Cardiac muscle cell (in vitro differentiated cells and primary cell): ENCODE measurements around the gene NCMAP. TPM values are rescaled to one million over a fixed set of nuclear protein-coding genes. Genes with fewer than 3 reads are reported as not detected.

Experiments used
- DNase-seq, 2 donors: peaks; one replicate each; pipeline versions ENCODE4 v3.0.0 to v3.0.0-alpha.2; 2010 to 2017; ENCODE audit warnings: low read depth in 1 of 2, low spot score in 1 of 2
- H3K27ac ChIP-seq: fragments of 200-600 bp; sonication (generic); 2 replicates; pipeline ENCODE4 v1.5.1; 2016
- H3K27me3 ChIP-seq: fragments of 200-600 bp; sonication (generic); 2 replicates; pipeline ENCODE4 v1.6.0; 2016; ENCODE audit warnings: control low read depth
- H3K36me3 ChIP-seq: fragments of 200-600 bp; sonication (generic); 2 replicates; pipeline ENCODE4 v1.5.1; 2016; ENCODE audit warnings: control low read depth
- H3K4me1 ChIP-seq: fragments of 200-600 bp; sonication (generic); 2 replicates; pipeline ENCODE4 v1.8.1; 2017; ENCODE audit warnings: low read depth, mild to moderate bottlenecking, mixed run types
- H3K4me3 ChIP-seq: fragments of 200-600 bp; sonication (generic); 2 replicates; pipeline ENCODE4 v1.5.1; 2016; ENCODE audit warnings: mild to moderate bottlenecking
- H3K9me3 ChIP-seq: fragments of 200-600 bp; sonication (generic); 2 replicates; pipeline ENCODE4 v1.5.1; 2017; ENCODE audit warnings: low read depth, mild to moderate bottlenecking, control low read depth
- polyA plus RNA-seq: library from polyadenylated mRNA; unstranded; fragments of >200 nt; fragmentation: Nextera tagmentation; extraction: Ambion mirVana; gene quantifications from 2 replicates; pipeline ENCODE4 v1.2.1, GENCODE V29; 2016
- total RNA-seq: library from RNA; depleted of rRNA; stranded (reverse); fragments of >200 nt; gene quantifications from 2 replicates; pipeline ENCODE4 v1.2.3, GENCODE V29; 2016
- TF ChIP-seq, protein P1 (sequence below): IDR thresholded peaks from 2 replicates; pipeline ENCODE4 v1.5.1; 2012; ENCODE audit warnings: low read depth, mild to moderate bottlenecking, low read length

The NCMAP gene
- total and polyA plus RNA-seq, 2 experiments from 2014 or later = not detected

DNA sequence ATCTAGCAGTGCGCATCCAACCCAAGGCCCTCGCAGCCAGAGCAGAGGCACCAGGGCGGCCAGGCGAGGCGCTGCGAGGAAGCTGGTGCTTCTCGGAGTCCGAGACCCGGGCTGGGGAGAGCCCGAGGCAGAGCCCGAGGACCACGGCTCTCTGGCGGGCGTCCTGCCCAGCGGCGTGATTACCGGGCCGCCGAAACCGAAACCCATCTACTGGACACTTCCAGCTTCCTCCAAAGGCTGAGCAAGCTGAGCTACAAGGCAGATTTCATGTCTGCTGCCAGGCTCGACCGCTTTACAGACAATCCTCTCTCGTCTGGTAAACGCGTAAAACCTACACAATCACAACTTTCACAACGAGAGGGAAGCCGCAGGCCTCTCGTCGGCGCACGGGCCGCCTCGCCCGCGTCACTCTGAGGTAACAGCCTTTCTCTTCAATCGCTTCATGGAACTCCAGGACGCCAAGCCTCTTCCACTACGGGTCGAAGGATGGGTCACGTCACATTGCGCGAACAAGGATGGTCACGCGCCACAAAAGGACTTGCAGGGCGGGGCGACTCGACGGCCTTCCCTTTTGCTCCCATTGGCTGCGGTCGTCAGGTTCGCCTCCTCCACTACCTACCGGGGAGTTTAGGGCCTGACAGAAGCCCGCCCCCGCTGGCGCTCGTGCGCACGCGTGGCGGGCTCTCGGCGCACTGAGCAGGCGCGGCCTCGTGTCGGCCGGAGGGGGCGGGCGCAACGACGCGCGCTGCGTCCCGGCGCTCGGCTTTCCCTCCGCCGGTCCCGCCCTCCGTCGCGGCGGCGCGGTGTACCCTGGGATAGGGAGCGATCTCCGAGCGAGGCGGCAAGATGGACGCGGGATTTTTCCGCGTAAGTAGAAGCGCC lies 86.8 kb downstream of the NCMAP start, which contains the start of gene SRRM1:
SRRM1 (plus strand) TSS at position 822 of the 882 bp plus-strand sequence; CDS start at position 847, 25 bp downstream.
- peak within 1 kb of the TSS; percentile 90 for H3K4me3 ChIP-seq
- H3K36me3 ChIP-seq = peaks cover 18% of the 10 kb centered on the region
- no peaks in the 10 kb centered on the region for H3K9me3 ChIP-seq
- no peaks in the 10 kb centered on the region for H3K27me3 ChIP-seq
- H3K27ac ChIP-seq = peak within 1 kb of the TSS; percentile 99
- TF ChIP-seq, protein P1, sequence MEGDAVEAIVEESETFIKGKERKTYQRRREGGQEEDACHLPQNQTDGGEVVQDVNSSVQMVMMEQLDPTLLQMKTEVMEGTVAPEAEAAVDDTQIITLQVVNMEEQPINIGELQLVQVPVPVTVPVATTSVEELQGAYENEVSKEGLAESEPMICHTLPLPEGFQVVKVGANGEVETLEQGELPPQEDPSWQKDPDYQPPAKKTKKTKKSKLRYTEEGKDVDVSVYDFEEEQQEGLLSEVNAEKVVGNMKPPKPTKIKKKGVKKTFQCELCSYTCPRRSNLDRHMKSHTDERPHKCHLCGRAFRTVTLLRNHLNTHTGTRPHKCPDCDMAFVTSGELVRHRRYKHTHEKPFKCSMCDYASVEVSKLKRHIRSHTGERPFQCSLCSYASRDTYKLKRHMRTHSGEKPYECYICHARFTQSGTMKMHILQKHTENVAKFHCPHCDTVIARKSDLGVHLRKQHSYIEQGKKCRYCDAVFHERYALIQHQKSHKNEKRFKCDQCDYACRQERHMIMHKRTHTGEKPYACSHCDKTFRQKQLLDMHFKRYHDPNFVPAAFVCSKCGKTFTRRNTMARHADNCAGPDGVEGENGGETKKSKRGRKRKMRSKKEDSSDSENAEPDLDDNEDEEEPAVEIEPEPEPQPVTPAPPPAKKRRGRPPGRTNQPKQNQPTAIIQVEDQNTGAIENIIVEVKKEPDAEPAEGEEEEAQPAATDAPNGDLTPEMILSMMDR = no peak
- peaks cover 9% of the 10 kb centered on the region for H3K4me1 ChIP-seq
- peak; percentile 99 to 100 for DNase-seq

DNA sequence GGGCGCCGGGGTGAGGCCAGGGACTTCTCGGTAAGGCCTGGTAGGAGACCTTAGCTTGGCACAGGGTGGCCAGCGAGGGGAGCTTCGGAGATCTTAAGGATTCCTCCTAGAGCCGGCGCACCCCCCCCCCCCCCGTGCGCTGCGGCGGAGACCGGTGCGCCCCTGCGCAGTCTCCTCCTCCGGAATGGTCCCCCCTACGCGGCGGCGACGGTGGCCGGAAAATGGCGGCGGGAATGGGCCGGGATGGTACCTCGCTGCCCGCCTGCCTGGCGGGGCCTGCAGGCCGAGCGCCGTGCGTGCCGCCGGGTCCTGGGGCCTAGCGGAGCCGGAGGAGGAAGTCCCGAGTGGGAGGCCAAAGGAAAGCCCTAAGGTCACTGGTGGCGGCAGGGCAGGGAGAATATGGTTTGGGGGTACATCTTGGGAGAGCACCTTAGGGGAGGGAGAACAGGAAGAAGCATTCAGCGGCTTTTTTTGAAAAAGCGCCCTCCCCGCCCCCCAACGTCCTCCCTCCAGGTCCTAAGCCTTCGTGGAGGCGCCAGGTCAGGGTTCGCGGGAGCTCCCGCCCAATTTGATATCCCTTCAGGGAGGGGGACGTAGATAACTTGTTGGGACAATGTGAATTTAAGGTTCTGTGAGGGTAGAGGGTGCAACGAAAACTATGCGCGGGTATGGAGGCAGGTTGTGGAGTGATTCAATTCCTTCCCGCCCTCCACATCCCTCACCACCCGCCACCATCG lies 87.6 kb downstream of the NCMAP start:
- H3K36me3 ChIP-seq = peaks cover 26% of the 10 kb centered on the region
- DNase-seq = no peak
- TF ChIP-seq, protein P1 = no peak
- peaks cover 9% of the 10 kb centered on the region for H3K4me1 ChIP-seq
- H3K9me3 ChIP-seq = no peaks in the 10 kb centered on the region
- no peaks in the 10 kb centered on the region for H3K27me3 ChIP-seq
- peak overlapping the region; percentile 90 for H3K27ac ChIP-seq
- H3K4me3 ChIP-seq = peak overlapping the region; percentile 90

DNA sequence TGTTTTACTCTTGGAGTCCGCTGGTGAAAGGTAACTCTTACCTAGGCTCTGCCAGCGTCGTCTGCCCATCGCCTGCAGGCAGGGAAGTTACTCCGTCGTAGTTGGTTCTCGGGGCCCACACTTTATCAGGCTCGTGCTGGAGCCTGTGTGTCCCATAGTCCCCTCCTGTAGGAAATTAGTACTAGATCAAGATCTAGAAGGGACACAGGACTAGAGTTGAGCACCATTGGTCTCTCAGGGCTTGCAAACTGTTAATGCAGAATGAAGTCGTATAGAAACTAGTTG lies 88.2 kb downstream of the NCMAP start:
- Histone ChIP-seq H3K36me3 (peaks cover 31% of the 10 kb centered on the region), H3K4me1 (peaks cover 9% of the 10 kb centered on the region), H3K9me3 (no peaks in the 10 kb centered on the region), H3K27ac (no peak overlapping the region), H3K4me3 (peak overlapping the region; percentile 90), H3K27me3 (no peaks in the 10 kb centered on the region)
- DNase-seq = peak in 1 of 2 donors; percentile 16
- TF ChIP-seq, protein P1 = no peak

DNA sequence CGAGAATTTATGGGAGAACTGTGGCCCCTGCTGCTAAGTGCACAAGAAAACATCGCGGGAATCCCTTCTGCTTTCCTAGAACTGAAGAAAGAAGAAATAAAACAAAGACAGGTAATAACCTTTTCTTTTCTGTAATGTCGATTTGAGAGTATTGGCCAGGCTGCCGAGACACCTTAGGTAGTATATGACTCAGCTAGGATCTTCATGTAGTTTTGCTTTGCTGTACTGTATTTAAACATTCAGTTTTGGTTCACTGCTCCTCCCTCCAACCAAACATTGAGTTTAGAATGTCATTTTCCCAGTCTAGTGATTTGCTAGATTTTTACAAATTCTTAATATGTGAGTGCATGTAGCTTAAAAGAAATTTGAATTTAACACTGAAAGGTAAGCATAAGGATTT lies 93.0 kb downstream of the NCMAP start:
- H3K27me3 ChIP-seq = no peaks in the 10 kb centered on the region
- H3K4me1 ChIP-seq = peaks cover 9% of the 10 kb centered on the region
- TF ChIP-seq, protein P1 = no peak
- no peak overlapping the region for H3K4me3 ChIP-seq
- DNase-seq = no peak
- H3K9me3 ChIP-seq = no peaks in the 10 kb centered on the region
- H3K27ac ChIP-seq = no peak overlapping the region
- peaks cover 79% of the 10 kb centered on the region for H3K36me3 ChIP-seq

DNA sequence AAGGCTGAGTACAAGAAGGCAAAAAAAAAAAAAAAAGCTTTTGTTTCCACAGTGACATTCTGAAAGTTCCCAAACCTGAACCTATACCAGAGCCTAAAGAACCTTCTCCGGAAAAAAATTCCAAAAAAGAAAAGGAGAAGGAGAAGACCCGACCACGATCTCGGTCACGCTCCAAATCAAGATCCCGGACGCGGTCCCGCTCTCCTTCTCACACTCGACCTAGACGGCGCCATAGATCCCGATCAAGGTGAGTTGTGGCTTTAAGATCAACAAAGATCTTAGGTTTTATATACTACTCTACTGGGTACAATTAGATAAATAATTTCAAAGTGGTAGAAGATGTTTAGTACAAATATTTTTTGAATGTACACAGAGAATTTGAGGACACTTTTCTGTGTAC lies 96.5 kb downstream of the NCMAP start:
- Histone ChIP-seq H3K4me3 (no peak overlapping the region), H3K27ac (no peak overlapping the region), H3K4me1 (no peaks in the 10 kb centered on the region), H3K27me3 (no peaks in the 10 kb centered on the region), H3K9me3 (no peaks in the 10 kb centered on the region), H3K36me3 (peaks cover 98% of the 10 kb centered on the region)
- DNase-seq = no peak
- TF ChIP-seq, protein P1 = no peak
